Liver (tissue), 9 donors: ENCODE data around the gene TRMT61B. TPM values are rescaled to one million over a fixed set of nuclear protein-coding genes. Genes with fewer than 3 reads are reported as not detected.

Source experiments
- DNase-seq: peaks from one replicate; pipeline ENCODE4 v3.0.0-alpha.2; 2017; ENCODE audit warnings: low spot score
- H3K27ac ChIP-seq, 2 donors: one replicate each; pipeline ENCODE4 v1.7.0; 2013; ENCODE audit warnings: inconsistent platforms in 2 of 2, low read length in 2 of 2, control low read depth in 1 of 2, low read depth in 1 of 2, mild to moderate bottlenecking in 1 of 2
- H3K27me3 ChIP-seq, 4 donors: one replicate each; pipeline versions ENCODE4 v1.6.1 to v1.7.0; 2013; ENCODE audit warnings: low read length in 3 of 4, inconsistent platforms in 1 of 4, mild to moderate bottlenecking in 1 of 4, moderate library complexity in 1 of 4; ENCODE audit not compliant: control insufficient read depth in 4 of 4, insufficient read depth in 4 of 4
- H3K36me3 ChIP-seq, 4 donors: one replicate each; pipeline versions ENCODE4 v1.6.1 to v1.7.0; 2013; ENCODE audit warnings: low read length in 3 of 4, mild to moderate bottlenecking in 3 of 4, low read depth in 1 of 4, moderate library complexity in 1 of 4; ENCODE audit not compliant: control insufficient read depth in 4 of 4, insufficient read depth in 3 of 4
- H3K4me1 ChIP-seq, 4 donors: one replicate each; pipeline versions ENCODE4 v1.6.1 to v1.7.0; 2013; ENCODE audit warnings: low read length in 3 of 4, mild to moderate bottlenecking in 3 of 4, moderate library complexity in 1 of 4; ENCODE audit not compliant: control insufficient read depth in 4 of 4, insufficient read depth in 4 of 4
- H3K4me3 ChIP-seq, 3 donors: one replicate each; pipeline versions ENCODE4 v1.6.1 to v1.7.0; 2013; ENCODE audit warnings: low read length in 3 of 3, control low read depth in 1 of 3, low read depth in 1 of 3, mild to moderate bottlenecking in 1 of 3
- H3K9ac ChIP-seq, 2 donors: one replicate each; pipeline ENCODE4 v1.7.0; 2013; ENCODE audit warnings: low read length in 2 of 2, mild to moderate bottlenecking in 2 of 2, moderate library complexity in 2 of 2, control low read depth in 1 of 2, low read depth in 1 of 2
- H3K9me3 ChIP-seq, 4 donors: one replicate each; pipeline versions ENCODE4 v1.6.1 to v1.7.0; 2013; ENCODE audit warnings: low read length in 3 of 4; ENCODE audit not compliant: control insufficient read depth in 4 of 4
- FOXA1 ChIP-seq: IDR thresholded peaks from 2 replicates; pipeline ENCODE4 v1.6.1; 2016; ENCODE audit warnings: antibody characterized with exemption
- FOXA2 ChIP-seq: IDR thresholded peaks from 2 replicates; pipeline ENCODE4 v1.6.1; 2016; ENCODE audit warnings: antibody characterized with exemption
- HNF4G ChIP-seq: IDR thresholded peaks from 2 replicates; pipeline ENCODE4 v1.6.1; 2016; ENCODE audit warnings: antibody characterized with exemption
- JUND ChIP-seq, 2 donors: IDR thresholded peaks; 2 replicates each; pipeline ENCODE4 v1.6.1; 2016; ENCODE audit warnings: antibody characterized with exemption in 2 of 2
- NR2F2 ChIP-seq: IDR thresholded peaks from 2 replicates; pipeline ENCODE4 v1.6.1; 2016; ENCODE audit warnings: antibody characterized with exemption
- RAD21 ChIP-seq, 2 donors: IDR thresholded peaks; 2 replicates each; pipeline ENCODE4 v1.6.1; 2016; ENCODE audit warnings: antibody characterized with exemption in 2 of 2, mild to moderate bottlenecking in 2 of 2
- RXRA ChIP-seq, 2 donors: IDR thresholded peaks; 2 replicates each; pipeline ENCODE4 v1.6.1; 2017 to 2018; ENCODE audit warnings: antibody characterized with exemption in 2 of 2, mild to moderate bottlenecking in 1 of 2
- TAF1 ChIP-seq: conservative IDR thresholded peaks from 2 replicates; pipeline ENCODE4 v1.6.1; 2016; ENCODE audit warnings: antibody characterized with exemption, mild to moderate bottlenecking
- WGBS: extraction: QIAGEN DNeasy Blood & Tissue Kit; methylation state at CpG from one replicate; pipeline ENCODE4 v1.1.7; 2013; 5-methylcytosine and 5-hydroxymethylcytosine counted together
- polyA plus RNA-seq, 2 donors: library from polyadenylated mRNA; stranded (reverse) in 1 of 2; unstranded in 1 of 2; fragments of 200-250 nt in 1 of 2; fragments of >200 nt in 1 of 2; fragmentation: Nextera tagmentation in 1 of 2; extraction: Ambion mirVana in 1 of 2; gene quantifications; one replicate each; pipeline versions ENCODE4 v1.2.1 to v1.2.3, GENCODE V29; 2013 to 2015
- total RNA-seq, 2 donors: library from RNA; depleted of rRNA; stranded (reverse); fragments of >200 nt; gene quantifications; one replicate each; pipeline ENCODE4 v1.2.3, GENCODE V29; 2014
- TF ChIP-seq, protein P1 (sequence below): fragments of 150-350 bp; IDR thresholded peaks from 2 replicates; pipeline ENCODE4 v1.5.1; 2017; ENCODE audit warnings: improper control_type of control experiment, low read depth, low read length; ENCODE audit not compliant: missing input control
- TF ChIP-seq, protein P2 (sequence below): IDR thresholded peaks from 2 replicates; pipeline ENCODE4 v1.6.1; 2016; ENCODE audit warnings: antibody characterized with exemption
- TF ChIP-seq, protein P3 (sequence below): IDR thresholded peaks from 2 replicates; pipeline ENCODE4 v1.6.1; 2016; ENCODE audit warnings: antibody characterized with exemption
- donor health status: healthy.
- donor health status: healthy.
- donor health status: healthy.
- donor health status: healthy.
- donor health status: healthy.

The TRMT61B gene
- total and polyA plus RNA-seq, 4 donors, result 7.6 to 10.6 (median 9.7) TPM

DNA sequence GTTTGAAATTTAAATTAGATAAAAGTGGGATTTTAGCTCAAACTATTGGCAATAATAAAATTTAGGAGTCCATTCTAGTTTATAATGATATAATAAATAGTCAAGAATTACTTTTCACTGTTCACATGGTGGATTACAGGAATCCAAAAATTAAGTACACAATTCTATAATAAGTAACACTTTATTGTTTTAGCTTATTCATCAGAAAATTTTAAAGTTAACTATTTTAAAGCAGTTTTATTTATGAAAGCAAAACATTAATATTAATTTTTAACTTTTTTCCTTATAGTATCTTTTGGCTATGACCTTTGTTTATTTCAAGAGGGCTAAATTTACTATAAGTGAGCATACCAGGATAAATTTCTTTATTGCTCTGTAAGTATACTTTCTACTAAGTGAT is 48.1 kb downstream of the TRMT61B start:
- Histone ChIP-seq H3K9me3 (no peaks in the 10 kb centered on the region), H3K27me3 (no peaks in the 10 kb centered on the region), H3K27ac (no peak overlapping the region), H3K4me1 (peaks cover 0 to 1% (median 0%) of the 10 kb centered on the region in 4 donors), H3K4me3 (no peak overlapping the region), H3K36me3 (no peaks in the 10 kb centered on the region), H3K9ac (no peak overlapping the region)
- TF ChIP-seq HNF4G (no peak), NR2F2 (no peak)
- no peak for DNase-seq

DNA sequence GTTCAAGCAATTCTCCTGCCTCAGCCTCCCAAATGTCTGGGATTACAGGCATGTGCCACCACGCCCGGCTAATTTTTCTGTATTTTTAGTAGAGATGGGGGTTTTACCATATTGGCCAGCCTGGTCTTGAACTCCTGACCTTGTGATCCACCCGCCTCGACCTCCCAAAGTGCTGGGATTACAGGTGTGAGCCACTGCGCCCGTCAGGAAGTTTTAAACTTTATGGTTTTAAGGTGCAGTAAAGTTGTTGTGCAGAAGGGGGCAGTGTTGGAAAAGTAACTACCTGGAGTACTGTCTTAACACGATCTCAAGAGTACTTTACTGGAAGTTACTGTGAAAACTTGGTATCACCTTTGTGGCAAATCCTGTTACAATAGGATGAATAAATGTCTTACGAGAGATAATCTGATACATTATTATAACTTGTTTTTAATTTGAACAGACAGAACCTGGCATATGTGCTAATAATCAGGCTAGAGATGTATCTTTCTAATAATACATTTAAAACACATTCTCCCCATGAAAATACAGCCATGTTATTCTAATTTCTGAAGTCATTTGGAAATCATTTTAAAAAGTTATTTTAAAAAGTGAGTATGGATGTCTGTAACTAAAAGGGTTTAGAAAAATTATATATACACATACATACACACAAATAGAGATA is 48.7 kb downstream of the TRMT61B start:
- Histone ChIP-seq H3K4me3 (no peak overlapping the region), H3K4me1 (peaks cover 0 to 1% (median 0%) of the 10 kb centered on the region in 4 donors), H3K36me3 (no peaks in the 10 kb centered on the region), H3K27ac (no peak overlapping the region), H3K27me3 (no peaks in the 10 kb centered on the region), H3K9me3 (no peaks in the 10 kb centered on the region), H3K9ac (no peak overlapping the region)
- 4% methylated on average over 8 of the region's 8 CpGs for WGBS
- peak; percentile 55 for DNase-seq
- no peak for TF ChIP-seq FOXA1
- peak; percentile 75 to 85 for TF ChIP-seq RAD21 (IDR thresholded peaks at IDR 0.05)
- TF ChIP-seq TAF1, result no peak
- TF ChIP-seq, protein P1, sequence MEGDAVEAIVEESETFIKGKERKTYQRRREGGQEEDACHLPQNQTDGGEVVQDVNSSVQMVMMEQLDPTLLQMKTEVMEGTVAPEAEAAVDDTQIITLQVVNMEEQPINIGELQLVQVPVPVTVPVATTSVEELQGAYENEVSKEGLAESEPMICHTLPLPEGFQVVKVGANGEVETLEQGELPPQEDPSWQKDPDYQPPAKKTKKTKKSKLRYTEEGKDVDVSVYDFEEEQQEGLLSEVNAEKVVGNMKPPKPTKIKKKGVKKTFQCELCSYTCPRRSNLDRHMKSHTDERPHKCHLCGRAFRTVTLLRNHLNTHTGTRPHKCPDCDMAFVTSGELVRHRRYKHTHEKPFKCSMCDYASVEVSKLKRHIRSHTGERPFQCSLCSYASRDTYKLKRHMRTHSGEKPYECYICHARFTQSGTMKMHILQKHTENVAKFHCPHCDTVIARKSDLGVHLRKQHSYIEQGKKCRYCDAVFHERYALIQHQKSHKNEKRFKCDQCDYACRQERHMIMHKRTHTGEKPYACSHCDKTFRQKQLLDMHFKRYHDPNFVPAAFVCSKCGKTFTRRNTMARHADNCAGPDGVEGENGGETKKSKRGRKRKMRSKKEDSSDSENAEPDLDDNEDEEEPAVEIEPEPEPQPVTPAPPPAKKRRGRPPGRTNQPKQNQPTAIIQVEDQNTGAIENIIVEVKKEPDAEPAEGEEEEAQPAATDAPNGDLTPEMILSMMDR, result peak; percentile 63

DNA sequence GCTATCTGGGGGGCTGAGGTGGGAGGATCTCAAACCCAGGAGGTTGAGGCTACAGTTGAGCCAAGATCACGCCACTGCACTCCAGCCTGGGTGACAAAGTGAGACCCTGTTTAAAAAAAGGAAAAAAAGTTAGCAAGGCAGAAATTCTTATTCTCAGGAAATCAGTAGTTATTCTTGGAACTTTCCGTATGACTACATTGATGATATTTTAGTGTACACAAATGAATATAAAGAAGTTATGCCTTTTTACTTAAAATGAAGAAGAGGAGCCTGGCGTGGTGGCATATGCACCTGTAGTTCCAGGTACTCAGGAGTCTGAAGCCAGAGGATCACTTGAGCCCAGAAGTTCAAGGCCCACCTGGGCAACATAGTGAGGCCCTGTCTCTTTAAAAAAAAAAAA is 52.1 kb downstream of the TRMT61B start:
- H3K27ac ChIP-seq, result no peak overlapping the region
- H3K4me3 ChIP-seq, result no peak overlapping the region
- WGBS, result 85% methylated on average over 3 of the region's 3 CpGs
- H3K4me1 ChIP-seq, result no peaks in the 10 kb centered on the region
- no peaks in the 10 kb centered on the region for H3K36me3 ChIP-seq
- no peaks in the 10 kb centered on the region for H3K9me3 ChIP-seq
- DNase-seq, result no peak
- H3K27me3 ChIP-seq, result no peaks in the 10 kb centered on the region
- TF ChIP-seq RXRA (IDR thresholded peaks at IDR 0.05) (no peak), FOXA2 (no peak), JUND (IDR thresholded peaks at IDR 0.05) (no peak), RAD21 (IDR thresholded peaks at IDR 0.05) (no peak)
- TF ChIP-seq, protein P2, sequence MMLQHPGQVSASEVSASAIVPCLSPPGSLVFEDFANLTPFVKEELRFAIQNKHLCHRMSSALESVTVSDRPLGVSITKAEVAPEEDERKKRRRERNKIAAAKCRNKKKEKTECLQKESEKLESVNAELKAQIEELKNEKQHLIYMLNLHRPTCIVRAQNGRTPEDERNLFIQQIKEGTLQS, result no peak
- TF ChIP-seq, protein P3, sequence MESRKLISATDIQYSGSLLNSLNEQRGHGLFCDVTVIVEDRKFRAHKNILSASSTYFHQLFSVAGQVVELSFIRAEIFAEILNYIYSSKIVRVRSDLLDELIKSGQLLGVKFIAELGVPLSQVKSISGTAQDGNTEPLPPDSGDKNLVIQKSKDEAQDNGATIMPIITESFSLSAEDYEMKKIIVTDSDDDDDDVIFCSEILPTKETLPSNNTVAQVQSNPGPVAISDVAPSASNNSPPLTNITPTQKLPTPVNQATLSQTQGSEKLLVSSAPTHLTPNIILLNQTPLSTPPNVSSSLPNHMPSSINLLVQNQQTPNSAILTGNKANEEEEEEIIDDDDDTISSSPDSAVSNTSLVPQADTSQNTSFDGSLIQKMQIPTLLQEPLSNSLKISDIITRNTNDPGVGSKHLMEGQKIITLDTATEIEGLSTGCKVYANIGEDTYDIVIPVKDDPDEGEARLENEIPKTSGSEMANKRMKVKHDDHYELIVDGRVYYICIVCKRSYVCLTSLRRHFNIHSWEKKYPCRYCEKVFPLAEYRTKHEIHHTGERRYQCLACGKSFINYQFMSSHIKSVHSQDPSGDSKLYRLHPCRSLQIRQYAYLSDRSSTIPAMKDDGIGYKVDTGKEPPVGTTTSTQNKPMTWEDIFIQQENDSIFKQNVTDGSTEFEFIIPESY, result no peak
- H3K9ac ChIP-seq, result no peak overlapping the region
